ENCODE data around the gene PCBP3.
"Not testable (repeated sequence)": the region's sequence is repeated elsewhere in the genome, so short reads cannot be mapped to it uniquely, and the experiment has no call there.

PCBP3 gene

GRCh38 chr21:45695086-45695485 lies 51.6 kb downstream of the PCBP3 start:
- no peak for DNase-seq

GRCh38 chr21:45698493-45699184 lies 55.1 kb downstream of the PCBP3 start:
- peak in 1 of 3 experiments; percentile 16 for DNase-seq

GRCh38 chr21:45699251-45699942 lies 55.9 kb downstream of the PCBP3 start:
- DNase-seq, result no peak

GRCh38 chr21:45699966-45700365 lies 56.4 kb downstream of the PCBP3 start:
- no peak for DNase-seq

- DNase-seq, result no peak
Measured at GRCh38 chr21:45700461-45700860, 56.9 kb downstream of the PCBP3 start.

- DNase-seq, result no peak
Measured at GRCh38 chr21:45704311-45705108, 61.0 kb downstream of the PCBP3 start.

- DNase-seq, result no peak
Measured at GRCh38 chr21:45706299-45706698, 62.8 kb downstream of the PCBP3 start.

- DNase-seq, result no peak
Measured at GRCh38 chr21:45709173-45709572, 65.6 kb downstream of the PCBP3 start.

- DNase-seq, result no peak
Measured at GRCh38 chr21:45709696-45710268, 66.3 kb downstream of the PCBP3 start.

GRCh38 chr21:45710306-45710705 lies 66.8 kb downstream of the PCBP3 start:
- DNase-seq, result not testable (repeated sequence)

- DNase-seq, result peak in 1 of 3 experiments; percentile 71
Measured at GRCh38 chr21:45713613-45714012, 70.1 kb downstream of the PCBP3 start.

- no peak for DNase-seq
Measured at GRCh38 chr21:45715441-45715840, 71.9 kb downstream of the PCBP3 start.

GRCh38 chr21:45718413-45718812 lies 74.9 kb downstream of the PCBP3 start:
- no peak for DNase-seq

GRCh38 chr21:45719177-45719802 lies 75.8 kb downstream of the PCBP3 start:
- no peak for DNase-seq

GRCh38 chr21:45720204-45720603 lies 76.7 kb downstream of the PCBP3 start:
- not testable (repeated sequence) for DNase-seq

GRCh38 chr21:45721671-45722070 lies 78.1 kb downstream of the PCBP3 start:
- DNase-seq, result no peak

- no peak for DNase-seq
Measured at GRCh38 chr21:45723049-45723958, 79.8 kb downstream of the PCBP3 start.

- no peak for DNase-seq
Measured at GRCh38 chr21:45724345-45724961, 80.9 kb downstream of the PCBP3 start.

GRCh38 chr21:45724994-45725843 lies 81.7 kb downstream of the PCBP3 start:
- DNase-seq, result no peak

GRCh38 chr21:45725844-45726200 lies 82.3 kb downstream of the PCBP3 start:
- no peak for DNase-seq
